Measurements from ENCODE around the gene COLEC11. TPM values are rescaled to one million over a fixed set of nuclear protein-coding genes. Genes with fewer than 3 reads are reported as not detected.
A peak's percentile ranks its signal among the peaks of the same experiment; 100 is the strongest.

COLEC11 gene
- total RNA-seq, 2 experiments from 2014 or later, result 0.47 TPM; not detected in 1

GRCh38 chr2:3633089-3633981, 38.4 kb downstream of the COLEC11 start:
- POLR2A ChIA-PET, result no interaction called here
- no peak for TF ChIP-seq CTCF (IDR thresholded peaks at IDR 0.05)

GRCh38 chr2:3633982-3634595, 39.2 kb downstream of the COLEC11 start:
- intact Hi-C loops (cut with DNase I, micrococcal nuclease), result no loop called here
- Histone ChIP-seq H3K36me3 (ENCODE audit: insufficient read depth, low read length) (no peaks in the 10 kb centered on the region), H3K27me3 (ENCODE audit: control insufficient read depth in 1 of 2, insufficient read depth in 2 of 2, low read length in 2 of 2) (no peaks in the 10 kb centered on the region), H3K9me3 (ENCODE audit: control insufficient read depth in 1 of 2, insufficient read depth in 1 of 2, low read length in 2 of 2) (no peaks in the 10 kb centered on the region), H3K27ac (ENCODE audit: low read depth in 1 of 2, low read length in 2 of 2) (no peak overlapping the region), H3K4me3 (ENCODE audit: low read length) (no peak overlapping the region), H3K4me1 (ENCODE audit: insufficient read depth, low read length) (no peaks in the 10 kb centered on the region)
- POLR2A ChIA-PET, result no interaction called here
- peak in 1 of 14 experiments; percentile 20 for DNase-seq
- CTCF ChIA-PET, result no interaction called here
- Mint-ChIP-seq H3K27ac (no peak overlapping the region), H3K27me3 (no peaks in the 10 kb centered on the region), H3K9me3 (no peaks in the 10 kb centered on the region), H3K36me3 (ENCODE audit: low read depth) (no peaks in the 10 kb centered on the region), H3K4me3 (no peak overlapping the region), H3K4me1 (ENCODE audit: low read depth) (no peaks in the 10 kb centered on the region)
- ATAC-seq (ENCODE audit: poor library complexity), result no peak
- no peak for TF ChIP-seq CTCF (IDR thresholded peaks at IDR 0.05)

More at GRCh38 chr2:3633089-3633981, 38.4 kb downstream of the COLEC11 start:
- intact Hi-C loops (cut with DNase I, micrococcal nuclease), result no loop called here
- Histone ChIP-seq H3K4me3 (ENCODE audit: low read length) (no peak overlapping the region), H3K27me3 (ENCODE audit: control insufficient read depth in 1 of 2, insufficient read depth in 2 of 2, low read length in 2 of 2) (no peaks in the 10 kb centered on the region), H3K9me3 (ENCODE audit: control insufficient read depth in 1 of 2, insufficient read depth in 1 of 2, low read length in 2 of 2) (no peaks in the 10 kb centered on the region), H3K4me1 (ENCODE audit: insufficient read depth, low read length) (no peaks in the 10 kb centered on the region), H3K36me3 (ENCODE audit: insufficient read depth, low read length) (no peaks in the 10 kb centered on the region), H3K27ac (ENCODE audit: low read depth in 1 of 2, low read length in 2 of 2) (no peak overlapping the region)
- ATAC-seq (ENCODE audit: poor library complexity), result no peak
- Mint-ChIP-seq H3K4me1 (ENCODE audit: low read depth) (no peaks in the 10 kb centered on the region), H3K4me3 (no peak overlapping the region), H3K36me3 (ENCODE audit: low read depth) (no peaks in the 10 kb centered on the region), H3K27me3 (no peaks in the 10 kb centered on the region), H3K9me3 (no peaks in the 10 kb centered on the region), H3K27ac (no peak overlapping the region)
- DNase-seq, result peak in 2 of 14 experiments; percentile 2 to 24
- CTCF ChIA-PET, result no interaction called here

GRCh38 chr2:3634596-3635121, 39.7 kb downstream of the COLEC11 start:
- no peaks in the 10 kb centered on the region for H3K27me3 Mint-ChIP-seq
- DNase-seq (peak in 2 of 14 experiments; percentile 3 to 15), ATAC-seq (ENCODE audit: poor library complexity) (no peak)
- H3K4me1 Mint-ChIP-seq (ENCODE audit: low read depth), result no peaks in the 10 kb centered on the region
- no peaks in the 10 kb centered on the region for H3K36me3 Mint-ChIP-seq (ENCODE audit: low read depth)
- Histone ChIP-seq H3K27me3 (ENCODE audit: control insufficient read depth in 1 of 2, insufficient read depth in 2 of 2, low read length in 2 of 2) (no peaks in the 10 kb centered on the region), H3K4me1 (ENCODE audit: insufficient read depth, low read length) (no peaks in the 10 kb centered on the region), H3K27ac (ENCODE audit: low read depth in 1 of 2, low read length in 2 of 2) (no peak overlapping the region), H3K9me3 (ENCODE audit: control insufficient read depth in 1 of 2, insufficient read depth in 1 of 2, low read length in 2 of 2) (no peaks in the 10 kb centered on the region), H3K36me3 (ENCODE audit: insufficient read depth, low read length) (no peaks in the 10 kb centered on the region), H3K4me3 (ENCODE audit: low read length) (no peak overlapping the region)
- H3K4me3 Mint-ChIP-seq, result no peak overlapping the region
- POLR2A ChIA-PET, result no interaction called here
- CTCF ChIA-PET, result no interaction called here
- no peaks in the 10 kb centered on the region for H3K9me3 Mint-ChIP-seq
- H3K27ac Mint-ChIP-seq, result no peak overlapping the region
- intact Hi-C loops (cut with DNase I, micrococcal nuclease), result no loop called here
- no peak for TF ChIP-seq CTCF (IDR thresholded peaks at IDR 0.05)
